ENCODE measurements around the gene RTBDN.
"Not testable (repeated sequence)": the region's sequence is repeated elsewhere in the genome, so short reads cannot be mapped to it uniquely, and the experiment has no call there.

The RTBDN gene

DNA sequence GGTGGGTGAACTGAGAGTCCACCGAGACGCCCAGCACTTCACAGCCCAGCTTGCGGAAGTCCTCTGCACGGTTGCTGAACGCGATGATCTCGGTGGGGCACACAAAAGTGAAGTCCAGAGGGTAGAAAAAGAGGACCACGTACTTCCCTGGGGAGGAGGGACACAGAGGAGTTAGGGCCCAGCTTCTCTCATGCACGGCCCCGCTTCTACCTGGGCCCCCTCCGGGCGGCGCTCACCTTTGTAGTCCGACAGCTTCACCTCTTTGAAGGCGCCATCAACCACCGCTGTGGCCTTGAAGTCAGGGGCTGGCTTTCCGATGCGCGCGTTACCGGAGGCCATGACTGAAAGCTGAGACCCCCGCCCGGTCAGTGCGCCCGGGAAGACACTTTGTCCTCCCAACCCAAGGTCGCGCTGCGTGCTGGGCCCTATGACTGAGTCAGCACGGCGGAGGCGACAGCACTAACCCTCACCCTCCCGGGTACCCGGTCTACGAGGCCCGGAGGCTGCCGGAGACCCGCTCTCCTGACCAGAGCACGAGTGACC lies 33.4 kb downstream of the RTBDN start:
- H3K4me3 ChIP-seq (replicated peaks; ENCODE audit: low read depth, low read length), result peak overlapping the region; percentile 66
- DNase-seq (ENCODE audit: extremely low read depth, insufficient read length), result no peak
- H3K36me3 ChIP-seq (ENCODE audit: control insufficient read depth, insufficient read depth, low read length), result no peaks in the 10 kb centered on the region; the same call in 1 of the 2 replicates
- no peaks in the 10 kb centered on the region for H3K27me3 ChIP-seq (replicated peaks; ENCODE audit: control insufficient read depth, insufficient read depth, low read length)
- no peak for TF ChIP-seq CTCF (IDR thresholded peaks at IDR 0.05; ENCODE audit: insufficient read depth, low read length, poor library complexity, severe bottlenecking)

DNA sequence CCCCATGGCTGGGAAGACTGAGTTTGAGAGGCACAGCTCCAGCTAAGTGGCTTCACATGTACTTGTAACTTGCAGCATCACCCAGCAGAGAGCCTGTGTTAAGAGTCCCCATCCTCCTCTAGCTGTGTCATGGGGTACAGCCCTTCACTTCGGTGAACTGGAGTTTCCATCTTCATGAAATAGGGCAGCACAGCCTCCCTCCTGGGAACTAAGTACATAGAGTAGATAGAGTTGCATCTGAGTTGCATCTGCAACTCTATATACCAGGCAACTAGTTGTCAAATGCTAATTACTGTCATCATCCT lies 34.0 kb downstream of the RTBDN start:
- H3K27me3 ChIP-seq (replicated peaks; ENCODE audit: control insufficient read depth, insufficient read depth, low read length), result no peaks in the 10 kb centered on the region
- H3K4me3 ChIP-seq (replicated peaks; ENCODE audit: low read depth, low read length), result no peak overlapping the region
- H3K36me3 ChIP-seq (ENCODE audit: control insufficient read depth, insufficient read depth, low read length), result no peaks in the 10 kb centered on the region; the same call in 1 of the 2 replicates
- no peak for DNase-seq (ENCODE audit: extremely low read depth, insufficient read length)
- no peak for TF ChIP-seq CTCF (IDR thresholded peaks at IDR 0.05; ENCODE audit: insufficient read depth, low read length, poor library complexity, severe bottlenecking)

DNA sequence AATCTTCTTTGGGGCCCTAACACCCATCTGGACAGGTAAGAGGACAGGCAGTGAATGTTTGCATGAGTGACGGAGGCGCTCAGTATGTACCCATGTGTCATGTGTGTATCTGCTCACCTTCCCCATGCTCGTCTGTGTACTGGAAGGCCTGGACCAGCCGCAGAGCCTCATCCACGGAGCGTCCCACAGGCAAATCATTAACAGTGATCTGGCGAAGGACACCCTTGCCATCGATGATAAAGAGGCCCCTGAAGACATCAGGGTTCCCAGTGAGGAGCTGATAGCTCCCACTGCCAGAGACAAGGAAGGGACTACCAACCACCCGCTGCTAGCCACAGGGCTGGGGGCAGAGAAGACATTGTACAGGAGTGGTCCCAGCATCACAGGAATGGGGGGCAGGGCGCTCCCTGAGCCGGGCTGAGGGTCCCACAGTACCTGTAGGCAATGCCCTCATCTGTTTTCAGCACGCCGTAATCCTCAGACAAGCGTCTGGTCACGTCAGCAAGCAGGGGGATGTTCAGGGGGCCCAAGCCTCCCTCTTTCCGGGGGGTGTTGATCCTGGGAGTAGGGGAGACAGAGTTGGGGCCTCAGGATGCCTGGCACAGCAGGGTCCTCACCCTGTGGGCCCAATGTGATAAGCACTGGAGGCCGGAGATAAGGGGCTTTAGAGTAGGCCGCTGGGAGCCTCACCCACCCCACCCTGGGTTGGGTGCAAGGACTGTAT lies 34.5 kb downstream of the RTBDN start:
- H3K36me3 ChIP-seq (ENCODE audit: control insufficient read depth, insufficient read depth, low read length), result no peaks in the 10 kb centered on the region; the same call in 1 of the 2 replicates
- no peak for DNase-seq (ENCODE audit: extremely low read depth, insufficient read length)
- H3K4me3 ChIP-seq (replicated peaks; ENCODE audit: low read depth, low read length), result no peak overlapping the region
- no peak for TF ChIP-seq CTCF (IDR thresholded peaks at IDR 0.05; ENCODE audit: insufficient read depth, low read length, poor library complexity, severe bottlenecking)
- H3K27me3 ChIP-seq (replicated peaks; ENCODE audit: control insufficient read depth, insufficient read depth, low read length), result no peaks in the 10 kb centered on the region

GRCh38 chr19:12797607-12798006 lies 36.8 kb downstream of the RTBDN start:
- H3K4me3 ChIP-seq (replicated peaks; ENCODE audit: low read depth, low read length); H3K27me3 ChIP-seq (replicated peaks; ENCODE audit: control insufficient read depth, insufficient read depth, low read length); H3K36me3 ChIP-seq (ENCODE audit: control insufficient read depth, insufficient read depth, low read length); DNase-seq (ENCODE audit: extremely low read depth, insufficient read length): not testable (repeated sequence)

DNA sequence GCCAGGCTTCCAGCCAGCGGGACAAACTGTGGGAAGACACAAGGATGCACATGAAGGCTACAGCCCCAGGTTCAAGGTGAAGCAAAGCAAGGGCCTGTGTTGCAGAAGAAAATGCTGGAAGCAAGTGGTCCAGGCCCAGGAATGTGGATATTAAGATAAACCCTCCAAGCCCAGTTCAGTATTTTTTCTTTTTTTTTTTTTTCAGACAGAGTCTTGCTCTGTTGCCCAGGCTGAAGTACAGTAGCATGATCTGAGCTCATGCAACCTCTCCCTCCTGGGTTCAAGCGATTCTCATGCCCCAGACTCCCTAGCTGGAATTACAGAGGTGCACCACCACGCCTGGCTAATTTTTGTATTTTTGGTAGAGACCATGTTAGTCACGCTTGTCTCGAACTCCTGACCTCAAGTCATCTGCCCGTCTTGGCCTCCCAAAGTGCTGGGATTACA lies 37.2 kb downstream of the RTBDN start:
- Histone ChIP-seq H3K27me3 (replicated peaks; ENCODE audit: control insufficient read depth, insufficient read depth, low read length) (no peaks in the 10 kb centered on the region), H3K36me3 (ENCODE audit: control insufficient read depth, insufficient read depth, low read length) (no peaks in the 10 kb centered on the region; the same call in 1 of the 2 replicates), H3K4me3 (replicated peaks; ENCODE audit: low read depth, low read length) (no peak overlapping the region)
- DNase-seq (ENCODE audit: extremely low read depth, insufficient read length), result no peak
- TF ChIP-seq CTCF (IDR thresholded peaks at IDR 0.05; ENCODE audit: insufficient read depth, low read length, poor library complexity, severe bottlenecking), result no peak

GRCh38 chr19:12796146-12797071 lies 38.0 kb downstream of the RTBDN start:
- Histone ChIP-seq H3K4me3 (replicated peaks; ENCODE audit: low read depth, low read length) (peak overlapping the region; percentile 22; the same call in 1 of the 2 replicates), H3K27me3 (replicated peaks; ENCODE audit: control insufficient read depth, insufficient read depth, low read length) (no peaks in the 10 kb centered on the region), H3K36me3 (ENCODE audit: control insufficient read depth, insufficient read depth, low read length) (no peaks in the 10 kb centered on the region; the same call in 1 of the 2 replicates)
- TF ChIP-seq CTCF (IDR thresholded peaks at IDR 0.05; ENCODE audit: insufficient read depth, low read length, poor library complexity, severe bottlenecking), result peak; percentile 86
- peak; percentile 62 for DNase-seq (ENCODE audit: extremely low read depth, insufficient read length)
